ENCODE measurements around the gene GRIA1. TPM values are rescaled to one million over a fixed set of nuclear protein-coding genes. Genes with fewer than 3 reads are reported as not detected.

The GRIA1 gene
- total RNA-seq, 1 donor from 2014 or later, result not detected

DNA sequence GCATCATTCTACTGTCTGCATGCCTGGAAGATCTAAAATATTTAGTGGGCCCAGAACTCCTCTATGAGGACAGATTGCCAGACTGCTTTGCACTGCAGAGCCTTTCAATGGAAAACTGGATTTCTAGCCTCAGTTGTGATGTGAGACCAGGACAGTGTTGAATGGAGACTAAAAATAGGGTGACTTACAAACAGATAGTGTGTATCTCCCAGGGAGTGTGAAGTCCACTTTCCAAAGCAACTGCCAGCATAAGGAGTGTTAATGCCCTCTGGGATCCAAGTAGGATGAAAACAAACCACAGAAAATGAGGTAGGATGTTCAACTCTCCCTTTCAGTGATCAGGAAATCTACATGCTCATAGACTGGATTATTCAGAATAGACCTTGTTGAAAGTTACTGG lies 119.5 kb downstream of the GRIA1 start:
- intact Hi-C loops (cut with micrococcal nuclease), result no loop called here
- no peak for DNase-seq (ENCODE audit: low spot score)
- H3K27ac Mint-ChIP-seq, result no peak overlapping the region
- H3K4me1 Mint-ChIP-seq (ENCODE audit: low read depth), result no peaks in the 10 kb centered on the region
- H3K27me3 Mint-ChIP-seq (ENCODE audit: low read depth), result no peaks in the 10 kb centered on the region
- H3K9me3 Mint-ChIP-seq, result no peaks in the 10 kb centered on the region
- H3K36me3 Mint-ChIP-seq (ENCODE audit: low read depth), result no peaks in the 10 kb centered on the region
- H3K4me3 Mint-ChIP-seq (ENCODE audit: low read depth), result no peak overlapping the region

DNA sequence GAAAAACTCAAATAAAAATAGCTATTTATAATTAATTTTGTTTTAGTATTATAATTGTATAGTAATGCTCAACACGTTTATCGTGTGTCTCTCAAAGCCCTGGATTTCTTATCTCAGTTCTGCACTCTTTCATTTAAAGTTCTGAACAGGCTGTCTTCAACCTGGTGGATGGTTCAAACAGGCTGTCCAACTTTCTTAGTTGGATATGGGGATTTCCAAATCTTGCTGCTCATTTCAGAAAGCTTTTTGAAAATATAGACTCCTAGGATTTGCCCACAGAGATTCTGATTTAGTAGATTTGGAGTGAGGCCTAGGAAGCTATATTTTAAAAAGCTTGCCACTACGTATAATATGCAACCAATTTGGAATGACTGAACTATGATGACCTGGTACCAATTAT lies 120.3 kb downstream of the GRIA1 start:
- no peaks in the 10 kb centered on the region for H3K4me1 Mint-ChIP-seq (ENCODE audit: low read depth)
- H3K9me3 Mint-ChIP-seq, result no peaks in the 10 kb centered on the region
- no peaks in the 10 kb centered on the region for H3K36me3 Mint-ChIP-seq (ENCODE audit: low read depth)
- DNase-seq (ENCODE audit: low spot score), result no peak
- H3K27me3 Mint-ChIP-seq (ENCODE audit: low read depth), result no peaks in the 10 kb centered on the region
- intact Hi-C loops (cut with micrococcal nuclease), result no loop called here
- H3K27ac Mint-ChIP-seq, result no peak overlapping the region
- H3K4me3 Mint-ChIP-seq (ENCODE audit: low read depth), result no peak overlapping the region

DNA sequence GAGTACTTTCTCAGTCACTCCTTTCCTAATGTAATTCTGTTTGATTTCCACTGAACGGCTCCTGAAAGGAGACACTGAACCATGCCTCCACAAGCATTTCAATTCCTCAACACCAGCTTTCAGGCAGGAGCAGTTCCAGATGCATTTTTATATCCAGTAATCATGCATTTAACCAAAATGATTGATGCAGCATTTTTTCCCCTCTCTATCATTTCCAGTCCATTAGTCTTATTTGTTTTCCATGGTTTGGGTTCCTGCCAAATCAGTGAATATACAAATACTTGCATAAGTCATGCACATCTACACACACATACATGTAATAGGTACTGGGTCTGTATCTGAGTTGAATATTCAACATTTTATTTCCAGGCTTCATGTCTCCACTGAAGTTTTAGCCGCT lies 122.7 kb downstream of the GRIA1 start:
- H3K27me3 Mint-ChIP-seq (ENCODE audit: low read depth), result no peaks in the 10 kb centered on the region
- no peaks in the 10 kb centered on the region for H3K4me1 Mint-ChIP-seq (ENCODE audit: low read depth)
- no peaks in the 10 kb centered on the region for H3K9me3 Mint-ChIP-seq
- intact Hi-C loops (cut with micrococcal nuclease), result no loop called here
- H3K4me3 Mint-ChIP-seq (ENCODE audit: low read depth), result no peak overlapping the region
- H3K36me3 Mint-ChIP-seq (ENCODE audit: low read depth), result no peaks in the 10 kb centered on the region
- H3K27ac Mint-ChIP-seq, result no peak overlapping the region
- DNase-seq (ENCODE audit: low spot score), result no peak

DNA sequence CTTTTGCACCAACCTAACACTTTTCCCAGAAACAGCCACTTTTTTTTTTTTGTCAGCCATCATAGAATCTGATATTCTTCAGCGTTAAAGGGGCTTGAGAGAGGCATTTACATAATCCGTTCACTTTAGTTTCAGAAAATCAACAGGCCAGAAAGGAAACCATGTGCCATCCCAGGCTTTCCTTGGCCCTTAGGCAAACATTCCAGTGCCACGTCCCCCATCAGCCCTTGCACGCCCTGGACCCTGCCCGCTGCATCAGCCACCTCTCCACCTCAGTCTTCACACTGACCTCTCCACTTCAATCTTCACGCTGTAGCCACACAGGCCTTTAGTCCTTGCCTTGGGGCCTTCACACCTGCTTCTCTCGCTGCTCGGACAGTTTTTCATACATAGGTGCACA lies 123.2 kb downstream of the GRIA1 start:
- Mint-ChIP-seq H3K9me3 (no peaks in the 10 kb centered on the region), H3K4me3 (ENCODE audit: low read depth) (no peak overlapping the region), H3K36me3 (ENCODE audit: low read depth) (no peaks in the 10 kb centered on the region), H3K4me1 (ENCODE audit: low read depth) (no peaks in the 10 kb centered on the region), H3K27ac (no peak overlapping the region), H3K27me3 (ENCODE audit: low read depth) (no peaks in the 10 kb centered on the region)
- intact Hi-C loops (cut with micrococcal nuclease), result no loop called here
- DNase-seq (ENCODE audit: low spot score), result no peak

DNA sequence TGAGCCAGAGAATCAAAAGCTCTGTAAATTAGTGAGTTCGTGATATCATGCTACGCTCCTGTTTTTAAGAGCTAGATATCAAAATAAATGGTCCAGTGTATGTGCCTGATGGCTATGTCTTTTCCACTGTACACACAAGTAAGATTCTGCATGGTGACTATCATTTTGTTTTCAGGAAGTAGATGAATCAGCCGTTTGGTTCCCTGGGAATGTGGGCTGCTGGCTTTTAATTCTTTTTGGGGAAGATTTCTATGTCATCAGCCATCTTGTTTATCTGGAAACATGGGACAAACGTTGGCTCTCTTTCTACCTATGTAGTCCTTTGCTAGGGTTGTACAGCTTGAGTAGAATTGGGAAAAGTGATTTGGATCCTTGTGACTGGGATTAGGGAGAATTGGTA lies 126.7 kb downstream of the GRIA1 start:
- H3K4me1 Mint-ChIP-seq (ENCODE audit: low read depth), result no peaks in the 10 kb centered on the region
- no peaks in the 10 kb centered on the region for H3K36me3 Mint-ChIP-seq (ENCODE audit: low read depth)
- no peak for DNase-seq (ENCODE audit: low spot score)
- H3K4me3 Mint-ChIP-seq (ENCODE audit: low read depth), result no peak overlapping the region
- intact Hi-C loops (cut with micrococcal nuclease), result no loop called here
- H3K27me3 Mint-ChIP-seq (ENCODE audit: low read depth), result no peaks in the 10 kb centered on the region
- H3K9me3 Mint-ChIP-seq, result no peaks in the 10 kb centered on the region
- no peak overlapping the region for H3K27ac Mint-ChIP-seq

DNA sequence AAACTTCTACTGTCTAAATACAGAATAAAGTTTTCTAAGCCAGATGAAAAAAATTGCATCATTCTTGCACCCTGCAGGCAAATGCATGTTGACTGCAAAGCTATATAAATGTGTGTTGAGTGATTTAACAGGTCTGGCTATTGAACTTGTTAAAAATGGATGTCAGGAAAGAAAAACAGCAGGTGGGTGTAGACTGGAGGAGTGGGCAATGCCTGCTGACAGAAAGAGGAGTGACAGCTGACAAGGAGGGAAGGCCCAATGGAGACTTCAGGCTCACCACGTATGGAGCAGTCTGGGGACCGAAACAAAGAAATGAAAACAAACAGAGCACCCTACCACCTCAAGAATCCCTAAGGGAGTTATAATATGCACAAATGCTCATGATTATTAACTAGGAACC lies 127.8 kb downstream of the GRIA1 start:
- Mint-ChIP-seq H3K4me3 (ENCODE audit: low read depth) (no peak overlapping the region), H3K36me3 (ENCODE audit: low read depth) (no peaks in the 10 kb centered on the region), H3K27ac (no peak overlapping the region), H3K4me1 (ENCODE audit: low read depth) (no peaks in the 10 kb centered on the region), H3K27me3 (ENCODE audit: low read depth) (no peaks in the 10 kb centered on the region), H3K9me3 (no peaks in the 10 kb centered on the region)
- DNase-seq (ENCODE audit: low spot score), result no peak
- intact Hi-C loops (cut with micrococcal nuclease), result no loop called here

DNA sequence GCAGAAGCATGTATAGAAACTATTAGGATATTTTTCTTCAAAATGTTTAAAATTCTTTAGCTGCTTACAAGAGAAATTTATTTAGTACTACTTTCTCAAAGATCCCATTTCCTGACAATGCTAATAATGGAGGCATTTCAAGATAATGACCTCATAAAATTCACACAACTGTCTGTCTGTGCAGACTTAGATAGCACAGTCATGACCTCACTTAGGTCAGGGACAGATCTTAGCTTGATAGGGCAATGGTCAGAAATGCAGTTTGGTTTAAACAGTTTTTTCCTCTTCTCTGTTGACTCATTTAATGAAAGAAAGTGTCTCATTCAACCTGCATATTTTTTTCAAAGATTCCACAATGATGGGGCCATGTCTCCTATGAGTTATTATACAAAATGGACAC lies 128.4 kb downstream of the GRIA1 start:
- intact Hi-C loops (cut with micrococcal nuclease), result no loop called here
- no peaks in the 10 kb centered on the region for H3K36me3 Mint-ChIP-seq (ENCODE audit: low read depth)
- no peak for DNase-seq (ENCODE audit: low spot score)
- no peaks in the 10 kb centered on the region for H3K9me3 Mint-ChIP-seq
- H3K27me3 Mint-ChIP-seq (ENCODE audit: low read depth), result no peaks in the 10 kb centered on the region
- H3K4me3 Mint-ChIP-seq (ENCODE audit: low read depth), result no peak overlapping the region
- no peak overlapping the region for H3K27ac Mint-ChIP-seq
- H3K4me1 Mint-ChIP-seq (ENCODE audit: low read depth), result no peaks in the 10 kb centered on the region

DNA sequence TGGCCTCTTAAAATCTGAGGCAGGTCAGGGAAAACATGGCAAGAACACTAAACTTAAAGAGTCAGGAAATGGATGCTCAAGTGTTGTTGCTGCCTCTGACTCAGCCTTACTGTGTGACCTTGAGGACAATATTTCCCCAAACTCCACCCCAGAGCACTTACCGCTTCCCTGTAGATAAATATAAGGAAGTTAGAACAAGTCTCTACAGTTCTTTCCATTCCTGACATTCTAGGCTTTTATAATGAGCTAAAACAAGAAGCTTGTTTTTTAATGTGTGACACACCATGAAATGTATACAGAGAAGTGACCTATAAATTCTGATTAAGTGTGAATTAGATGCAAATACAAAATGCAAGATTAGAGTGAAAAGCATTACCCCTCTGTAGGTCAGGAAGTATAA lies 129.3 kb downstream of the GRIA1 start:
- no peak for DNase-seq (ENCODE audit: low spot score)
- Mint-ChIP-seq H3K36me3 (ENCODE audit: low read depth) (no peaks in the 10 kb centered on the region), H3K27ac (no peak overlapping the region), H3K4me3 (ENCODE audit: low read depth) (no peak overlapping the region), H3K4me1 (ENCODE audit: low read depth) (no peaks in the 10 kb centered on the region), H3K9me3 (no peaks in the 10 kb centered on the region), H3K27me3 (ENCODE audit: low read depth) (no peaks in the 10 kb centered on the region)
- intact Hi-C loops (cut with micrococcal nuclease), result no loop called here

DNA sequence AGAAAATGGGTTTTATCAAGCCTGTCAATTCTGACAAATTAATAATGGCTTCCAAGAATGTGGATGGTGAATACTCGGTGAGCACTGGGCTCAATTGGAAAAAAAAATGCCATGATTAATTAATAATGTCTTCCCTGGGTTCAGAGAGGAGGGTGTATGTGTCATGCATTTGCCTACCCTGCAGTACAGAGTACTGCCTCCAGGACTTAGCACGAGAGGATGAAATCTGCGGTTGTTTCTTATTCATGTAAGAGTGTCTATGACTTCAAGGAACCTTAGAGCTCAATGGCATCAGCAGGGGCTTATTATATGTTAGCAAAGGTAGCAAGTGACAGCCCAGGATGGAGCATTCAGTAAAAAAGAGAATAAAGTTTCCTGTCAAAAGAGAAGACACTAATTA lies 132.7 kb downstream of the GRIA1 start:
- H3K36me3 Mint-ChIP-seq (ENCODE audit: low read depth), result no peaks in the 10 kb centered on the region
- no peak overlapping the region for H3K27ac Mint-ChIP-seq
- intact Hi-C loops (cut with micrococcal nuclease), result no loop called here
- no peaks in the 10 kb centered on the region for H3K4me1 Mint-ChIP-seq (ENCODE audit: low read depth)
- no peak overlapping the region for H3K4me3 Mint-ChIP-seq (ENCODE audit: low read depth)
- H3K9me3 Mint-ChIP-seq, result no peaks in the 10 kb centered on the region
- H3K27me3 Mint-ChIP-seq (ENCODE audit: low read depth), result no peaks in the 10 kb centered on the region
- no peak for DNase-seq (ENCODE audit: low spot score)

DNA sequence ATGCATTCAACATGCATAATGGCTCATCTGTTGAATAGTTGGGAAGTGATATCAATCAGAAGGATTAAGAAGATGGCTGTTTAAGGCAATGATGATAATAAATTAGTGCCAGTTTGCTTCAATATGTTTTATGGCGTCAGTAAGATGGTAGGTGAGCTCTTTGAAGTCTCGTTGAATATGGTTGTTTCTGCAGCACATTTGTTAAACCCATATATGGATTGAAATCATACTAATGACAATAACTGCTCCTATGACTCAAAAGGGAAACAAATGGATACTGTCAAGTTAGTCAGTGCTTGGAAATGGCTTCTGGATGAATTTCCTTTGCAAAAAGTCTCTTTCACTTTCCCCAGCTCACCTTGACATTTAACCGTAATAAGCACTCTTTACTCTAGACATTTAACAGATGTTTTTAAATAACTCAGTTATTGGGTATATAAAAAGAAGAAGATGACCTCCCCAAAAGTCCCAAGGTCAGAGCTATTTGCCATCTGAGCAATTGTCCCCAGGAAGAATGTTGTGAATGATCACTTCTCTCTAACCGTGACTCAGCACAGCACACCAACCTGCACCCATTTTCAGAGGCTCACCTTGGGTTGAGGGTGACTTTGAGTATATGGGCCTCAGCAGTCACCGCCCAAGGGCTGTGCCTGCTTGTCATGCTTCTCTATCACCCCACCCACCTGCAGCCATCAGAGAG lies 133.4 kb downstream of the GRIA1 start:
- no peaks in the 10 kb centered on the region for H3K4me1 Mint-ChIP-seq (ENCODE audit: low read depth)
- no peak overlapping the region for H3K4me3 Mint-ChIP-seq (ENCODE audit: low read depth)
- H3K27ac Mint-ChIP-seq, result no peak overlapping the region
- no peaks in the 10 kb centered on the region for H3K36me3 Mint-ChIP-seq (ENCODE audit: low read depth)
- no peaks in the 10 kb centered on the region for H3K27me3 Mint-ChIP-seq (ENCODE audit: low read depth)
- DNase-seq (ENCODE audit: low spot score), result no peak
- intact Hi-C loops (cut with micrococcal nuclease), result no loop called here
- H3K9me3 Mint-ChIP-seq, result no peaks in the 10 kb centered on the region

DNA sequence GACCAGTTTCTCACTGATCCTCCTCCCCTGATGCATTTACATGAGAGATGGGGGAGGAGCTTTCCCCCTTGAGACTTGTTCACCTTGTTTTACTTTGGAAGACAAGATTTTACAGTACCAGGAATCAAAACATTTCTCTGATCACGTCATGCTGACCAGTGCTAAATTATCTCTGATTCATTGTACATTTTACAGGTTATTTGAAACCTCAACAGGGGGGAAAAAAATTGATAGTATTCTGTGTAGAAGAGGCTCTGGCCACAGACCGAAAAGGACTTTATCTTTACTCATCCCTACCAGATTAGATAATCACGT lies 133.9 kb downstream of the GRIA1 start:
- DNase-seq (ENCODE audit: low spot score), result no peak
- H3K27ac Mint-ChIP-seq, result no peak overlapping the region
- H3K36me3 Mint-ChIP-seq (ENCODE audit: low read depth), result no peaks in the 10 kb centered on the region
- H3K4me1 Mint-ChIP-seq (ENCODE audit: low read depth), result no peaks in the 10 kb centered on the region
- H3K27me3 Mint-ChIP-seq (ENCODE audit: low read depth), result no peaks in the 10 kb centered on the region
- intact Hi-C loops (cut with micrococcal nuclease), result no loop called here
- H3K4me3 Mint-ChIP-seq (ENCODE audit: low read depth), result no peak overlapping the region
- H3K9me3 Mint-ChIP-seq, result no peaks in the 10 kb centered on the region

DNA sequence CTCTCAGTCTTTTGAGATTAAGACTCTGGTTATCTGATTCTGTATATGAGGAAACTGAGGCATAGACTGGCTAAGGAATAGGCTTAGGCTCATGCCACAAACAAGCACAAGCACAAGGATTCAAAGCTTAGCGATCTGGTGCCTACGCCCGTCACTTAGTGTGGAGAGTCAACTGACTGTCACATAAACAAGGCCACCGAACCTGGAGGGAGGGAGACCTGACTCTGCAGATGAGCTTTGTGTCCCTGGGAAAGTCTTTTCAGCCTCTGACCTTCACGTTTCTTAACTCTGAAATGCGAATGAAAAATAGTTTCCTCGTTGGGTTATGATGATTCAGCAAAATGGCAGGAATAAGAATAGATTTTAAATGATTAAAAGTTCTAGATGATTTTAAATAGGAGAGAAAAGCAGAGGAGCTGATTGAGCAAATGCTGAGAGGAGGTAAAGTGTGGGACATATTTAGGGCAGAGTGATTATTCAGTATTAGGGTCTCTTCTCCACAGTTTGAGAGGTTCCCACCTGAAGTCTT lies 135.4 kb downstream of the GRIA1 start:
- Mint-ChIP-seq H3K27ac (no peak overlapping the region), H3K36me3 (ENCODE audit: low read depth) (no peaks in the 10 kb centered on the region), H3K9me3 (no peaks in the 10 kb centered on the region), H3K27me3 (ENCODE audit: low read depth) (no peaks in the 10 kb centered on the region), H3K4me3 (ENCODE audit: low read depth) (no peak overlapping the region), H3K4me1 (ENCODE audit: low read depth) (no peaks in the 10 kb centered on the region)
- intact Hi-C loops (cut with micrococcal nuclease), result no loop called here
- no peak for DNase-seq (ENCODE audit: low spot score)

DNA sequence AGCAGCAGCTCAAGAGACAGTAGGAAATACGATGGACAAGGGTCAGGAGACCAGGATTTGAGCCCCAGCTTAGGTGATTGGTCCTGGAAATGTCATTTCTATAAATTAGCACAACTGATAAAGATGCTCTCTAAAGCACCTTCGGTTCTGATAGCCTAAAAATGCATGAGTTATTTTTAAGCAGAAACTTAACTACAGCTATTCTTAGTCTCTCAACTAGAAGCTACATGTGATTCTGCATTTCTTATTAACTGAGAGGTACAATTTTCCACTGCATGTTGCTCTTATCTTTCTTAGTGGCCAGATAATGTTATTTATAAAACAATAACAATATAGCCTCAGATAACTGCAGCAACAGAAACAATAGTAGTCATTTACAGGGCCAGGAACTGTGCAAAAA lies 136.4 kb downstream of the GRIA1 start:
- intact Hi-C loops (cut with micrococcal nuclease), result no loop called here
- DNase-seq (ENCODE audit: low spot score), result no peak
- no peaks in the 10 kb centered on the region for H3K9me3 Mint-ChIP-seq
- no peak overlapping the region for H3K4me3 Mint-ChIP-seq (ENCODE audit: low read depth)
- H3K36me3 Mint-ChIP-seq (ENCODE audit: low read depth), result no peaks in the 10 kb centered on the region
- no peak overlapping the region for H3K27ac Mint-ChIP-seq
- no peaks in the 10 kb centered on the region for H3K4me1 Mint-ChIP-seq (ENCODE audit: low read depth)
- no peaks in the 10 kb centered on the region for H3K27me3 Mint-ChIP-seq (ENCODE audit: low read depth)
